ENCODE data around the gene BICRA. TPM values are rescaled to one million over a fixed set of nuclear protein-coding genes. Genes with fewer than 3 reads are reported as not detected.
"Not testable (repeated sequence)": the region's sequence is repeated elsewhere in the genome, so short reads cannot be mapped to it uniquely, and the experiment has no call there.

BICRA gene
- polyA plus RNA-seq, 3 donors = 0.08 to 4.6 TPM; not detected in 1

GRCh38 chr19:47714339-47714738, 105.4 kb downstream of the BICRA start:
- TF ChIP-seq CTCF (IDR thresholded peaks at IDR 0.05) = no peak
- Histone ChIP-seq H3K9me3 (replicated peaks in 1 of 2; ENCODE audit: control insufficient read depth in 1 of 2, insufficient read depth in 1 of 2, low read length in 2 of 2) (peaks cover 0 to 3% of the 10 kb centered on the region in 2 donors), H3K27ac (ENCODE audit: low read depth in 1 of 2, low read length in 2 of 2) (no peak overlapping the region), H3K27me3 (ENCODE audit: control insufficient read depth in 2 of 2, insufficient read depth in 2 of 2, low read length in 2 of 2) (peaks cover 8 to 23% of the 10 kb centered on the region in 2 donors), H3K4me1 (ENCODE audit: control insufficient read depth in 1 of 2, insufficient read depth in 2 of 2, low read length in 2 of 2) (peaks cover 0 to 7% of the 10 kb centered on the region in 2 donors), H3K36me3 (replicated peaks in 1 of 2; ENCODE audit: control insufficient read depth in 1 of 2, insufficient read depth in 2 of 2, low read length in 2 of 2) (no peaks in the 10 kb centered on the region), H3K4me2 (replicated peaks; ENCODE audit: extremely low read depth, low read length, poor library complexity, severe bottlenecking) (no peak overlapping the region), H3K79me2 (ENCODE audit: insufficient read depth, low read length) (no peaks in the 10 kb centered on the region), H3K9ac (ENCODE audit: insufficient read depth, low read length, poor library complexity, severe bottlenecking) (no peak overlapping the region), H2AFZ (ENCODE audit: insufficient read depth, low read depth, low read length, poor library complexity, severe bottlenecking) (no peak overlapping the region), H4K20me1 (ENCODE audit: insufficient read depth, low read length) (no peaks in the 10 kb centered on the region), H3K4me3 (replicated peaks in 1 of 3; ENCODE audit: low read depth in 2 of 3, low read length in 3 of 3) (no peak overlapping the region)
- no CpG with 5 or more reads among the region's 4 CpGs for WGBS (ENCODE audit: insufficient coverage)
- Mint-ChIP-seq H3K27me3 (ENCODE audit: low read depth in 3 of 3) (peaks cover 20 to 40% (median 23%) of the 10 kb centered on the region in 3 donors), H3K9me3 (peaks cover 0 to 9% (median 6%) of the 10 kb centered on the region in 7 donors), H3K4me3 (peak overlapping the region in 1 of 2 donors; percentile 74), H3K4me1 (peaks cover 4% of the 10 kb centered on the region), H3K27ac (no peak overlapping the region), H3K36me3 (no peaks in the 10 kb centered on the region)
- intact Hi-C loops (cut with micrococcal nuclease) = loop anchor here in 1 of 2 donors (5.0 kb wide), 1 partner anchor 73 kb away; no protein-coding TSS in a partner anchor
- DNase-seq = no peak

- H3K27ac ChIP-seq (ENCODE audit: low read depth in 1 of 2, low read length in 2 of 2); H3K36me3 Mint-ChIP-seq; H3K9me3 Mint-ChIP-seq; H3K4me3 ChIP-seq (replicated peaks in 1 of 3; ENCODE audit: low read depth in 2 of 3, low read length in 3 of 3); H3K4me1 Mint-ChIP-seq; H3K4me1 ChIP-seq (ENCODE audit: control insufficient read depth in 1 of 2, insufficient read depth in 2 of 2, low read length in 2 of 2); H3K9ac ChIP-seq (ENCODE audit: insufficient read depth, low read length, poor library complexity, severe bottlenecking); H4K20me1 ChIP-seq (ENCODE audit: insufficient read depth, low read length); H3K79me2 ChIP-seq (ENCODE audit: insufficient read depth, low read length); H3K4me2 ChIP-seq (replicated peaks; ENCODE audit: extremely low read depth, low read length, poor library complexity, severe bottlenecking); H3K9me3 ChIP-seq (replicated peaks in 1 of 2; ENCODE audit: control insufficient read depth in 1 of 2, insufficient read depth in 1 of 2, low read length in 2 of 2); DNase-seq; H3K4me3 Mint-ChIP-seq; H2AFZ ChIP-seq (ENCODE audit: insufficient read depth, low read depth, low read length, poor library complexity, severe bottlenecking); H3K36me3 ChIP-seq (replicated peaks in 1 of 2; ENCODE audit: control insufficient read depth in 1 of 2, insufficient read depth in 2 of 2, low read length in 2 of 2): not testable (repeated sequence)
- Mint-ChIP-seq H3K27me3 (ENCODE audit: low read depth in 3 of 3) (peaks cover 20 to 42% (median 23%) of the 10 kb centered on the region in 3 donors), H3K27ac (peak overlapping the region in 1 of 7 donors; percentile 60)
- peaks cover 8 to 23% of the 10 kb centered on the region in 2 donors for H3K27me3 ChIP-seq (ENCODE audit: control insufficient read depth in 2 of 2, insufficient read depth in 2 of 2, low read length in 2 of 2)
- intact Hi-C loops (cut with micrococcal nuclease) = loop anchor here in 1 of 2 donors (5.0 kb wide), 1 partner anchor 72 kb away; no protein-coding TSS in a partner anchor
Measured at GRCh38 chr19:47714855-47715254, 105.9 kb downstream of the BICRA start.

Data from CD14-positive monocyte (primary cell).